Natural killer cell treated with Interleukin-12 subunit alpha and Interleukin-12 subunit beta and Interleukin-15 and Interleukin-18, amount 100 ng/mL, for 72 hours (primary cell): ENCODE measurements around the gene GNPNAT1. TPM values are rescaled to one million over a fixed set of nuclear protein-coding genes. Genes with fewer than 3 reads are reported as not detected.
"Not testable (repeated sequence)": the region's sequence is repeated elsewhere in the genome, so short reads cannot be mapped to it uniquely, and the experiment has no call there.

Experiments
- ATAC-seq, 2 donors: fragments of 150-1000 bp; cut with Tn5 transposase in 1 of 2; sonication (Bioruptor Pico), chemical (Tn5 transposase) in 1 of 2; 2 replicates each; pipeline ENCODE4 v1.10.0; 2021
- DNase-seq: peaks from one replicate; pipeline ENCODE4 v3.0.0; 2022; ENCODE audit warnings: low spot score
- H3K27ac Mint-ChIP-seq, 2 donors: 1 replicate in 1 of 2; 2 replicates in 1 of 2; pipeline ENCODE4 v1.8.0; 2022; ENCODE audit warnings: mixed read lengths in 2 of 2, mild to moderate bottlenecking in 1 of 2, moderate library complexity in 1 of 2
- H3K27me3 Mint-ChIP-seq, 2 donors: 1 replicate in 1 of 2; 2 replicates in 1 of 2; pipeline ENCODE4 v1.8.0; 2022; ENCODE audit warnings: mixed read lengths in 2 of 2
- H3K36me3 Mint-ChIP-seq: one replicate; pipeline ENCODE4 v1.8.0; 2022; ENCODE audit warnings: mixed read lengths
- H3K4me1 Mint-ChIP-seq, 2 donors: 1 replicate in 1 of 2; 2 replicates in 1 of 2; pipeline ENCODE4 v1.8.0; 2022; ENCODE audit warnings: low read depth in 2 of 2, mixed read lengths in 2 of 2, mild to moderate bottlenecking in 1 of 2
- H3K4me3 Mint-ChIP-seq: one replicate; pipeline ENCODE4 v1.8.0; 2022; ENCODE audit warnings: mixed read lengths
- H3K9me3 Mint-ChIP-seq: 2 replicates; pipeline ENCODE4 v1.8.0; 2022; ENCODE audit warnings: mixed read lengths
- total RNA-seq, 2 donors: library from RNA; stranded (reverse); gene quantifications; one replicate each; pipeline ENCODE4 v1.2.3, GENCODE V29; 2022

The GNPNAT1 gene
- total RNA-seq, 2 donors from 2014 or later = 25.9 to 31.4 TPM

DNA sequence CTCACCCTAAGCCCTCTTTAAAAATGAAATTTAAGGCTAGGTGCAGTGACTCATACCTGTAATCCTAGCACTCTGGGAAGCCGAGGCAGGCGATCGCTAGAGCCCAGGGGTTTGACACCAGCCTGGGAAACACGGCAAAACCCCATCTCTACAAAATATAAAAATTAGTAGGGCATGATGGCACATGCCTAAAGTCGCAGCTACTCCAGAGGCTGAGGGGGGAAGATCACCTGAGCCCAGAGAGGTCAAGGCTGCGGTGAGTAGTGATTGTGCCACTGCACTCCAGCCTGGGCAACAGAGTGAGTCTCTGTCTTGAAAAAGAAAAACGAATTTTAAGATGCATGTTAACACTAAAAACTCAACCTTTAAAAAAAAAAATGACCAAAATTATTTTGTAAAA lies 12.7 kb downstream of the GNPNAT1 start:
- peaks cover 17% of the 10 kb centered on the region for H3K36me3 Mint-ChIP-seq
- DNase-seq = no peak
- H3K9me3 Mint-ChIP-seq = no peaks in the 10 kb centered on the region
- H3K4me3 Mint-ChIP-seq = no peak overlapping the region
- ATAC-seq = no peak
- H3K4me1 Mint-ChIP-seq = no peaks in the 10 kb centered on the region
- no peak overlapping the region for H3K27ac Mint-ChIP-seq
- no peaks in the 10 kb centered on the region for H3K27me3 Mint-ChIP-seq

DNA sequence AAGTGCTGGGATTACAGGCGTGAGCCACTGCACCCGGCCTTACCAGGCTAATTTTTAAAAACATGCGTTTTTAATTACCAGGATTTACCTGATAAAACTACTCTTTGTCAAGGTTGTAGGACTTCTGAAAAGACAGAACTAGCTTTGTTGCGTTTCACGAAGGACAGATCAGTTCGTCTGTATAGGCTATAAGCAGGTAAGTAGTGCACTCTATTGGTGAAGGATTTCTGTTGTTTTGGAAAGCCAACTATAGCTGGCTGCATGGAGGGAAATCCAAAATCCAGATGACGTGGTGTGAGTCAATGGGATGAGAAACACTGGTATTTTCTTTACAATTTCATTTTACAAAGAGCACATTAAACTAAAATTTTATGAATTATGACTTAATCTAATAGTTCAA lies 14.6 kb downstream of the GNPNAT1 start:
- peaks cover 23% of the 10 kb centered on the region for H3K36me3 Mint-ChIP-seq
- H3K27me3 Mint-ChIP-seq = no peaks in the 10 kb centered on the region
- no peak for DNase-seq
- H3K4me1 Mint-ChIP-seq = no peaks in the 10 kb centered on the region
- no peaks in the 10 kb centered on the region for H3K9me3 Mint-ChIP-seq
- no peak overlapping the region for H3K27ac Mint-ChIP-seq
- H3K4me3 Mint-ChIP-seq = no peak overlapping the region
- ATAC-seq = no peak

- no peak for ATAC-seq
- H3K27ac Mint-ChIP-seq = peak overlapping the region in 1 of 2 donors; percentile 4
- no peak for DNase-seq
- H3K9me3 Mint-ChIP-seq = no peaks in the 10 kb centered on the region
- no peak overlapping the region for H3K4me3 Mint-ChIP-seq
- H3K36me3 Mint-ChIP-seq = peaks cover 26% of the 10 kb centered on the region
- H3K27me3 Mint-ChIP-seq = no peaks in the 10 kb centered on the region
- peaks cover 10 to 13% of the 10 kb centered on the region in 2 donors for H3K4me1 Mint-ChIP-seq
Measured at GRCh38 chr14:52769887-52770286, 21.5 kb downstream of the GNPNAT1 start.

GRCh38 chr14:52767058-52767833 lies 24.2 kb downstream of the GNPNAT1 start:
- Mint-ChIP-seq H3K27me3 (no peaks in the 10 kb centered on the region), H3K27ac (peak overlapping the region in 1 of 2 donors; percentile 23)

GRCh38 chr14:52762923-52763322 lies 28.5 kb downstream of the GNPNAT1 start:
- Mint-ChIP-seq H3K4me3 (peak overlapping the region; percentile 46), H3K4me1 (peaks cover 12 to 15% of the 10 kb centered on the region in 2 donors)

More at GRCh38 chr14:52767058-52767833, 24.2 kb downstream of the GNPNAT1 start:
- DNase-seq = no peak
- Mint-ChIP-seq H3K4me3 (no peak overlapping the region), H3K4me1 (peaks cover 18 to 21% of the 10 kb centered on the region in 2 donors), H3K36me3 (peaks cover 22% of the 10 kb centered on the region), H3K9me3 (no peaks in the 10 kb centered on the region)
- ATAC-seq = no peak

GRCh38 chr14:52759145-52759544 lies 32.3 kb downstream of the GNPNAT1 start:
- DNase-seq = no peak
- Mint-ChIP-seq H3K4me3 (no peak overlapping the region), H3K4me1 (peaks cover 6 to 8% of the 10 kb centered on the region in 2 donors), H3K36me3 (peaks cover 4% of the 10 kb centered on the region), H3K27me3 (no peaks in the 10 kb centered on the region), H3K9me3 (no peaks in the 10 kb centered on the region), H3K27ac (no peak overlapping the region)
- no peak for ATAC-seq

More at GRCh38 chr14:52762923-52763322, 28.5 kb downstream of the GNPNAT1 start:
- H3K36me3 Mint-ChIP-seq, H3K27me3 Mint-ChIP-seq, H3K9me3 Mint-ChIP-seq, DNase-seq, ATAC-seq: not testable (repeated sequence)
- H3K27ac Mint-ChIP-seq = peak overlapping the region; percentile 27 to 88

DNA sequence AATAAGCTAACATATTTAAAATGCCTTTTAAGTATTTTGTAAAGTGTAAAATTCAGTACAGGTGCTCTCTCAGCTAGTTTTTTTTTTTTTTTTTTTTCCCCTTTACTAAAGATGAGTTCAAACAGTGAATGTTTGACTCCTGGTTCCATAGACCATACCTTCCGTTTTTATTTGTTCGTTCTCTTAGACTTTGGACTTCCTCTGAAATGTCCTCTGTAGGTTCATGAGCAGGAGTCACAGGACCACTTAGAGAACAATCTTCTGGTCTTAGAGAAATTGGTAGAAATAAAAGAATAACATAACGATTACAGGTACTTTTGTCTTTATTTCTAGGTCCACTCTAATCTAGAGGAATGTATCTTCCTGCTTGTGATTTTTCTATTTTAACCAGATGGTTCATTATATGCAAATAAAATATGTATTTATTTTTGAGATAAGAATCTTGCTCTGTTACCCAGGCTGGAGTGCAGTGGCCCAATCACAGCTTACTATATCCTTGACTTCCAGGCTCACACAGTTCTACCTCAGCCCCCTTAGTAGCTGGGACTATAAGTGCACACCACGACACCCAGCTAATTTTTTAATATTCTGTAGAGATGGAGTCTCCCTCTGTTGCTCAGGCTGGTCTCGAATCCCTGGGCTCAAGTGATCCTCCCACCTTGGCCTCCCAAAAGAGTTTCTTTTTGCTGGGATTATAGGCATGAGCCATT lies 35.6 kb downstream of the GNPNAT1 start:
- no peaks in the 10 kb centered on the region for H3K9me3 Mint-ChIP-seq
- no peaks in the 10 kb centered on the region for H3K27me3 Mint-ChIP-seq
- H3K4me3 Mint-ChIP-seq = no peak overlapping the region
- H3K36me3 Mint-ChIP-seq = no peaks in the 10 kb centered on the region
- ATAC-seq (no peak), DNase-seq (no peak)
- no peak overlapping the region for H3K27ac Mint-ChIP-seq
- no peaks in the 10 kb centered on the region for H3K4me1 Mint-ChIP-seq

GRCh38 chr14:52748647-52749292 lies 42.6 kb downstream of the GNPNAT1 start:
- Mint-ChIP-seq H3K9me3 (no peaks in the 10 kb centered on the region), H3K4me1 (peaks cover 0 to 3% of the 10 kb centered on the region in 2 donors), H3K4me3 (no peak overlapping the region), H3K36me3 (no peaks in the 10 kb centered on the region), H3K27me3 (no peaks in the 10 kb centered on the region), H3K27ac (no peak overlapping the region)
- DNase-seq (no peak), ATAC-seq (no peak)

- Mint-ChIP-seq H3K36me3 (no peaks in the 10 kb centered on the region), H3K4me3 (peak overlapping the region; percentile 85), H3K4me1 (peaks cover 26% of the 10 kb centered on the region in 2 donors), H3K27ac (peak overlapping the region; percentile 98 to 99), H3K9me3 (no peaks in the 10 kb centered on the region), H3K27me3 (no peaks in the 10 kb centered on the region)
- DNase-seq = no peak
- peak in 1 of 2 donors; percentile 9 for ATAC-seq
Measured at GRCh38 chr14:52741865-52742264, 49.5 kb downstream of the GNPNAT1 start.

DNA sequence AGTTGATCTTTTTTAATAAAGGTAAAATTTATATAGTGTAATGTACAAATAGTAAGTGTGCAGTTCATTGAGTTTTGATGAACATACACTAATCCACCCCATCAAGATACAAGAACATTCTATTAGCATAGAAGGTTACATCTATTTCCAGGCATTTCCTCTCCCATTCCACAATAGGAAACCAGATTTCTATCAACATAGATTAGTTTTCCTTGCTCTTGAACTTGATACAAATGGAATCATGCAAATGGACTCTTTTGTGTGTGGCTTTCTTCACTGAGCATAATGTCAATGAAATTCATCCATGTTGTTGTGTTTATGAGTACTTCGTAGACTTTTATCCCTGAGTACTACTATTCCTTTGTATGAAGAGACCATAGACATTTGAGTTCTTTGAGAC lies 50.7 kb downstream of the GNPNAT1 start:
- no peaks in the 10 kb centered on the region for H3K9me3 Mint-ChIP-seq
- DNase-seq (no peak), ATAC-seq (no peak)
- no peaks in the 10 kb centered on the region for H3K36me3 Mint-ChIP-seq
- no peak overlapping the region for H3K4me3 Mint-ChIP-seq
- H3K27me3 Mint-ChIP-seq = no peaks in the 10 kb centered on the region
- H3K27ac Mint-ChIP-seq = peak overlapping the region; percentile 27 to 99
- H3K4me1 Mint-ChIP-seq = peaks cover 31 to 32% of the 10 kb centered on the region in 2 donors

- Mint-ChIP-seq H3K27me3 (no peaks in the 10 kb centered on the region), H3K4me3 (no peak overlapping the region), H3K27ac (peak overlapping the region in 1 of 2 donors; percentile 64), H3K36me3 (peaks cover 3% of the 10 kb centered on the region), H3K4me1 (peaks cover 35 to 37% of the 10 kb centered on the region in 2 donors), H3K9me3 (no peaks in the 10 kb centered on the region)
- no peak for DNase-seq
- no peak for ATAC-seq
Measured at GRCh38 chr14:52738409-52738808, 53.0 kb downstream of the GNPNAT1 start.

GRCh38 chr14:52735921-52736489 lies 55.4 kb downstream of the GNPNAT1 start:
- ATAC-seq = no peak
- DNase-seq = no peak
- Mint-ChIP-seq H3K27ac (no peak overlapping the region), H3K27me3 (no peaks in the 10 kb centered on the region), H3K4me3 (no peak overlapping the region), H3K9me3 (no peaks in the 10 kb centered on the region), H3K4me1 (peaks cover 26 to 30% of the 10 kb centered on the region in 2 donors), H3K36me3 (peaks cover 8% of the 10 kb centered on the region)

DNA sequence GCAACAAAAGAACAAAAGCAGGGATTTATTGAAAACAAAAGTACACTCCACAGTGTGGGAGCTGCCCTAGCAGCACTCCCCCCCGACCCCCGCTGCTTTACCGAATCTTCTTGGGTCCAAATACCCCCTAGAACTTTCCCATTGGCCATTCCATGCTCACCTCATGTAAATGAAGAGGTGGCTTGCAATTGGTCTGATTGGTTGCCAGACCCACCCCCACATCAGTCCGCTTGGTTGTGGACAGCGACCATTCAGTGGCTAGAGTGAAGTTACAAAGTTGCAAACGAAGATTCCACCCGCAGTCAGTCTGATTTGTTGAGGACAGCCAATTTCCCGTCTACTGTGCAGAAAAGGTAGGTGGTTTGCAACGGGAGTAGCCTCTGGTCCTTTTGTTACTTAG lies 57.6 kb downstream of the GNPNAT1 start:
- no peak overlapping the region for H3K4me3 Mint-ChIP-seq
- peak overlapping the region in 1 of 2 donors; percentile 61 for H3K27ac Mint-ChIP-seq
- DNase-seq (no peak), ATAC-seq (no peak)
- peaks cover 28% of the 10 kb centered on the region in 2 donors for H3K4me1 Mint-ChIP-seq
- peaks cover 8% of the 10 kb centered on the region for H3K36me3 Mint-ChIP-seq
- H3K27me3 Mint-ChIP-seq = no peaks in the 10 kb centered on the region
- H3K9me3 Mint-ChIP-seq = no peaks in the 10 kb centered on the region
